GM19025 (cell line): Measurements from ENCODE around the gene YEATS2.
"Not testable (repeated sequence)": the region's sequence is repeated elsewhere in the genome, so short reads cannot be mapped to it uniquely, and the experiment has no call there.

Experiments used
- ATAC-seq: cut with Tn5 transposase; IDR thresholded peaks from one replicate; pipeline ENCODE4 v1.9.1; 2021; ENCODE audit warnings: mild to moderate bottlenecking, low read depth, moderate library complexity; ENCODE audit not compliant: unreplicated experiment

YEATS2 gene

GRCh38 chr3:183710231-183710630, 12.6 kb downstream of the YEATS2 start:
- no peak for ATAC-seq

- ATAC-seq = no peak
Observed at GRCh38 chr3:183711516-183711915, 13.9 kb downstream of the YEATS2 start.

- no peak for ATAC-seq
Observed at GRCh38 chr3:183714622-183715021, 17.0 kb downstream of the YEATS2 start.

- ATAC-seq = no peak
Observed at GRCh38 chr3:183718012-183718411, 20.4 kb downstream of the YEATS2 start.

GRCh38 chr3:183725387-183725786, 27.8 kb downstream of the YEATS2 start:
- ATAC-seq = no peak

- ATAC-seq = no peak
Observed at GRCh38 chr3:183728204-183728603, 30.6 kb downstream of the YEATS2 start.

- ATAC-seq = no peak
Observed at GRCh38 chr3:183730361-183730760, 32.8 kb downstream of the YEATS2 start.

GRCh38 chr3:183731611-183732010, 34.0 kb downstream of the YEATS2 start:
- no peak for ATAC-seq

GRCh38 chr3:183733553-183733952, 36.0 kb downstream of the YEATS2 start:
- no peak for ATAC-seq

GRCh38 chr3:183734750-183735494, 37.3 kb downstream of the YEATS2 start:
- no peak for ATAC-seq

- ATAC-seq = no peak
Observed at GRCh38 chr3:183737116-183737515, 39.5 kb downstream of the YEATS2 start.

GRCh38 chr3:183740154-183740553, 42.6 kb downstream of the YEATS2 start:
- ATAC-seq = not testable (repeated sequence)

GRCh38 chr3:183743231-183743630, 45.6 kb downstream of the YEATS2 start:
- ATAC-seq = no peak

- ATAC-seq = no peak
Observed at GRCh38 chr3:183745300-183746098, 47.9 kb downstream of the YEATS2 start.

GRCh38 chr3:183754052-183754451, 56.5 kb downstream of the YEATS2 start:
- no peak for ATAC-seq

GRCh38 chr3:183762304-183762703, 64.7 kb downstream of the YEATS2 start:
- ATAC-seq = no peak

- no peak for ATAC-seq
Observed at GRCh38 chr3:183764847-183765731, 67.5 kb downstream of the YEATS2 start.

GRCh38 chr3:183766107-183766506, 68.5 kb downstream of the YEATS2 start:
- ATAC-seq = no peak

- peak; percentile 80 for ATAC-seq
Observed at GRCh38 chr3:183766745-183767606, 69.4 kb downstream of the YEATS2 start.

GRCh38 chr3:183768114-183768513, 70.5 kb downstream of the YEATS2 start:
- ATAC-seq = no peak
